Measurements from ENCODE around the gene STEEP1. TPM values are rescaled to one million over a fixed set of nuclear protein-coding genes. Genes with fewer than 3 reads are reported as not detected.
A peak's percentile ranks its signal among the peaks of the same experiment; 100 is the strongest.

The STEEP1 gene
- total and polyA plus RNA-seq, 2 of the 13 experiments (the other 11 are each of a cell fraction or from before 2014, with no cell fraction given): 7.7 to 23.1 TPM

- H3K27me3 ChIP-seq (ENCODE audit: control insufficient read depth in 1 of 2, insufficient read depth in 2 of 2, low read length in 2 of 2): no peaks in the 10 kb centered on the region
- CTCF ChIA-PET (ENCODE audit: low intra/inter-chr PET ratio, low total read pairs): no interaction called here
- DNase-seq (ENCODE audit: low spot score) (peak; percentile 82), FAIRE-seq (peak; percentile 92), ATAC-seq (peak; percentile 89)
- peak within 1 kb of the TSS; percentile 90 for H3K9ac ChIP-seq (ENCODE audit: insufficient read depth, low read depth, low read length)
- peak within 1 kb of the TSS; percentile 76 to 89 (median 82) for H3K4me3 ChIP-seq (replicated peaks in 1 of 3; ENCODE audit: insufficient read depth in 1 of 3, low read depth in 2 of 3, low read length in 3 of 3)
- no peaks in the 10 kb centered on the region for H3K36me3 ChIP-seq (replicated peaks in 1 of 2; ENCODE audit: control insufficient read depth in 1 of 2, insufficient read depth in 2 of 2, low read length in 2 of 2)
- 3% methylated on average over 6 of the region's 46 CpGs for WGBS (ENCODE audit: low lambda C conversion rate)
- POLR2A ChIA-PET: interaction anchor here (0.6 to 1.3 kb wide), 2 partner anchors 86 to 185 kb away, joined by 3 read pairs; partner anchors contain the start of genes RPL39 and SEPTIN6
- TSS peak; percentile 81 for BruUV-seq (replicated peaks)
- 0 out of 2 replicates have a peak, but pooled peaks cover 6% of the 10 kb centered on the region for H4K20me1 ChIP-seq (ENCODE audit: insufficient read depth, low read length)
- peak within 1 kb of the TSS; percentile 88 for H2AFZ ChIP-seq (ENCODE audit: low read length)
- H3K27ac ChIP-seq (ENCODE audit: extremely low read length, insufficient read depth, low read length): peak within 1 kb of the TSS; percentile 83
- in situ Hi-C loops (cut with HindIII; ENCODE audit: extremely low pct_ligation_motif_present, low pct_unique_long_range_greater_than_20kb): no loop called here
- H3K4me1 ChIP-seq (ENCODE audit: insufficient read depth, low read length): peaks cover 26% of the 10 kb centered on the region
- H3K79me2 ChIP-seq (ENCODE audit: insufficient read depth, low read length): peaks cover 39% of the 10 kb centered on the region
- intact Hi-C loops (cut with micrococcal nuclease; ENCODE audit: unreplicated experiment): loop anchor here (1.0 kb wide), 1 partner anchor 151 kb away; no protein-coding TSS in a partner anchor
- H3K4me2 ChIP-seq (ENCODE audit: low read depth, low read length): peak within 1 kb of the TSS; percentile 88
- no peaks in the 10 kb centered on the region for H3K9me3 ChIP-seq (ENCODE audit: low read length)
- TF ChIP-seq RBFOX2 (IDR thresholded peaks at IDR 0.05; ENCODE audit: low read depth, low read length) (peak; percentile 86), ZNF335 (CRISPR knock-in tag; IDR thresholded peaks at IDR 0.05) (0 out of 2 replicates have a peak, but pooled peaks have one; percentile 15), ARID4A (CRISPR knock-in tag; IDR thresholded peaks at IDR 0.05; ENCODE audit: borderline replicate concordance) (no peak; the same call in 1 of the 2 replicates), SRY (CRISPR knock-in tag; IDR thresholded peaks at IDR 0.05) (no peak), IKZF1 (IDR thresholded peaks at IDR 0.05) (no peak), HNRNPK (IDR thresholded peaks at IDR 0.05; ENCODE audit: low read depth, low read length, poor library complexity, severe bottlenecking) (no peak), RBM39 (IDR thresholded peaks at IDR 0.05; ENCODE audit: low read depth, low read length, poor library complexity, severe bottlenecking) (peak; percentile 19), MATR3 (CRISPR knock-in tag; IDR thresholded peaks at IDR 0.05) (no peak), HNRNPLL (IDR thresholded peaks at IDR 0.05; ENCODE audit: low read depth, low read length, poor library complexity, severe bottlenecking) (peak; percentile 40), ZNF781 (CRISPR knock-in tag; IDR thresholded peaks at IDR 0.05; ENCODE audit: borderline replicate concordance, not compliant biosample characterization) (no peak), ZFX (CRISPR knock-in tag; IDR thresholded peaks at IDR 0.05; ENCODE audit: low read depth) (no peak), ZNF563 (CRISPR knock-in tag; IDR thresholded peaks at IDR 0.05) (no peak), TCF12 (IDR thresholded peaks at IDR 0.05) (no peak), TCF12 (CRISPR knock-in tag; IDR thresholded peaks at IDR 0.05) (no peak), ELF3 (CRISPR knock-in tag; IDR thresholded peaks at IDR 0.05) (0 out of 2 replicates have a peak, but pooled peaks have one; percentile 35)
- TF ChIP-seq, protein P1, sequence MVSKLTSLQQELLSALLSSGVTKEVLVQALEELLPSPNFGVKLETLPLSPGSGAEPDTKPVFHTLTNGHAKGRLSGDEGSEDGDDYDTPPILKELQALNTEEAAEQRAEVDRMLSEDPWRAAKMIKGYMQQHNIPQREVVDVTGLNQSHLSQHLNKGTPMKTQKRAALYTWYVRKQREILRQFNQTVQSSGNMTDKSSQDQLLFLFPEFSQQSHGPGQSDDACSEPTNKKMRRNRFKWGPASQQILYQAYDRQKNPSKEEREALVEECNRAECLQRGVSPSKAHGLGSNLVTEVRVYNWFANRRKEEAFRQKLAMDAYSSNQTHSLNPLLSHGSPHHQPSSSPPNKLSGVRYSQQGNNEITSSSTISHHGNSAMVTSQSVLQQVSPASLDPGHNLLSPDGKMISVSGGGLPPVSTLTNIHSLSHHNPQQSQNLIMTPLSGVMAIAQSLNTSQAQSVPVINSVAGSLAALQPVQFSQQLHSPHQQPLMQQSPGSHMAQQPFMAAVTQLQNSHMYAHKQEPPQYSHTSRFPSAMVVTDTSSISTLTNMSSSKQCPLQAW (CRISPR knock-in tag; IDR thresholded peaks at IDR 0.05): 0 out of 2 replicates have a peak, but pooled peaks have one; percentile 24
- TF ChIP-seq, protein P2, sequence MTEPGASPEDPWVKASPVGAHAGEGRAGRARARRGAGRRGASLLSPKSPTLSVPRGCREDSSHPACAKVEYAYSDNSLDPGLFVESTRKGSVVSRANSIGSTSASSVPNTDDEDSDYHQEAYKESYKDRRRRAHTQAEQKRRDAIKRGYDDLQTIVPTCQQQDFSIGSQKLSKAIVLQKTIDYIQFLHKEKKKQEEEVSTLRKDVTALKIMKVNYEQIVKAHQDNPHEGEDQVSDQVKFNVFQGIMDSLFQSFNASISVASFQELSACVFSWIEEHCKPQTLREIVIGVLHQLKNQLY (CRISPR knock-in tag; IDR thresholded peaks at IDR 0.05): no peak
- TF ChIP-seq, protein P3, sequence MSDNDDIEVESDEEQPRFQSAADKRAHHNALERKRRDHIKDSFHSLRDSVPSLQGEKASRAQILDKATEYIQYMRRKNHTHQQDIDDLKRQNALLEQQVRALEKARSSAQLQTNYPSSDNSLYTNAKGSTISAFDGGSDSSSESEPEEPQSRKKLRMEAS (IDR thresholded peaks at IDR 0.05): peak; percentile 75
Observed at GRCh38 chrX:119606280-119607017, 41.2 kb upstream of the STEEP1 start, which contains the start of gene NKRF. Gene NKRF, minus strand, starts transcription at chrX:119606424.

Data from HepG2 (cell line).